Left lung (tissue), 10 donors: ENCODE measurements around the gene TLCD3B. TPM values are rescaled to one million over a fixed set of nuclear protein-coding genes. Genes with fewer than 3 reads are reported as not detected.

Source experiments
- ATAC-seq: fragments of 200-7000 bp; cut with Tn5 transposase; one replicate; pipeline ENCODE4 v1.9.1; 2020; ENCODE audit warnings: moderate library complexity
- DNase-seq, 4 donors: peaks; one replicate each; pipeline ENCODE4 v3.0.0-alpha.2; 2013 to 2020
- H3K27ac ChIP-seq, 2 donors: fragments of 200-600 bp; sonication (generic) in 1 of 2; one replicate each; pipeline versions ENCODE4 v1.5.0 to v1.8.0; 2020 to 2021
- H3K27me3 ChIP-seq, 2 donors: fragments of 200-600 bp; sonication (generic) in 1 of 2; one replicate each; pipeline versions ENCODE4 v1.5.0 to v1.8.0; 2020 to 2021
- H3K36me3 ChIP-seq, 2 donors: fragments of 200-600 bp; sonication (generic) in 1 of 2; one replicate each; pipeline versions ENCODE4 v1.5.0 to v1.8.0; 2020 to 2021
- H3K4me1 ChIP-seq, 2 donors: fragments of 200-600 bp; one replicate each; pipeline ENCODE4 v1.8.0; 2021
- H3K4me3 ChIP-seq, 2 donors: fragments of 200-600 bp; sonication (generic) in 1 of 2; one replicate each; pipeline versions ENCODE4 v1.5.0 to v1.8.0; 2020 to 2021; ENCODE audit warnings: mild to moderate bottlenecking in 1 of 2
- H3K9me3 ChIP-seq, 2 donors: fragments of 200-600 bp; sonication (generic) in 1 of 2; one replicate each; pipeline versions ENCODE4 v1.5.0 to v1.8.0; 2020 to 2021
- CTCF ChIP-seq, 2 donors: fragments of 200-600 bp; sonication (generic) in 1 of 2; IDR thresholded peaks; one replicate each; pipeline versions ENCODE4 v1.5.0 to v1.8.0; 2021; ENCODE audit warnings: antibody characterized with exemption in 2 of 2
- intact Hi-C, 2 donors: fragments of 100-400 bp; cut with DNase I; formaldehyde crosslinking; loops; one replicate each; pipeline versions ENCODE4 v1.11.2 to v1.14.2; 2022
- polyA plus RNA-seq, 6 donors: library from polyadenylated mRNA; unstranded; fragments of 120-200 nt; gene quantifications; one replicate each; pipeline ENCODE4 v1.2.1, GENCODE V29; 2013; ENCODE audit not compliant: insufficient read length in 6 of 6
- total RNA-seq, 2 donors: library from RNA; stranded (reverse); fragmentation: NEBNext Ultra II Directional; extraction: Animal tissue kit (Norgen Biotek cat#: 25700); gene quantifications; one replicate each; pipeline ENCODE4 v1.2.1, GENCODE V29; 2021
- donor health status: DM: no; HTN: yes; CAD: no.
- donor health status: DM: no; HTN: no; CAD: no.

Gene TLCD3B
- total and polyA plus RNA-seq, 8 donors = 0.28 to 1.4 (median 0.85) TPM; not detected in 1

GRCh38 chr16:30006095-30006473 is 25.0 kb downstream of the TLCD3B start:
- ATAC-seq = no peak

GRCh38 chr16:30005341-30006094 is 25.6 kb downstream of the TLCD3B start:
- DNase-seq (peak in 1 of 4 donors; percentile 76), ATAC-seq (peak; percentile 74)
- Histone ChIP-seq H3K4me3 (no peak overlapping the region), H3K9me3 (no peaks in the 10 kb centered on the region), H3K27ac (no peak overlapping the region), H3K4me1 (peaks cover 2 to 15% of the 10 kb centered on the region in 2 donors), H3K36me3 (peaks cover 0 to 36% of the 10 kb centered on the region in 2 donors), H3K27me3 (peaks cover 12 to 34% of the 10 kb centered on the region in 2 donors)
- peak; percentile 79 to 80 for TF ChIP-seq CTCF (IDR thresholded peaks at IDR 0.05)
- intact Hi-C loops = loop anchor here in 1 of 2 donors (10.0 kb wide), 3 partner anchors 81 to 301 kb away; partner anchors contain the start of gene KCTD13

More at GRCh38 chr16:30006095-30006473, 25.0 kb downstream of the TLCD3B start:
- Histone ChIP-seq H3K4me3 (no peak overlapping the region), H3K9me3 (no peaks in the 10 kb centered on the region), H3K27me3 (peaks cover 18 to 40% of the 10 kb centered on the region in 2 donors), H3K27ac (no peak overlapping the region), H3K36me3 (peaks cover 0 to 30% of the 10 kb centered on the region in 2 donors), H3K4me1 (peaks cover 6 to 20% of the 10 kb centered on the region in 2 donors)
- intact Hi-C loops = loop anchor here in 1 of 2 donors (10.0 kb wide), 3 partner anchors 81 to 301 kb away; partner anchors contain the start of gene KCTD13
- TF ChIP-seq CTCF (IDR thresholded peaks at IDR 0.05) = no peak
- DNase-seq = peak in 1 of 4 donors; percentile 81

- H3K36me3 ChIP-seq = peaks cover 0 to 41% of the 10 kb centered on the region in 2 donors
- intact Hi-C loops = loop anchor here in 1 of 2 donors (10.0 kb wide), 3 partner anchors 80 to 300 kb away; partner anchors contain the start of gene KCTD13
- peak; percentile 90 for ATAC-seq
- H3K27me3 ChIP-seq = peaks cover 5 to 27% of the 10 kb centered on the region in 2 donors
- no peaks in the 10 kb centered on the region for H3K9me3 ChIP-seq
- H3K4me1 ChIP-seq = peaks cover 0 to 11% of the 10 kb centered on the region in 2 donors
- peak in 2 of 4 donors; percentile 60 to 84 for DNase-seq
- TF ChIP-seq CTCF (IDR thresholded peaks at IDR 0.05) = no peak
- H3K27ac ChIP-seq = peak overlapping the region in 1 of 2 donors; percentile 18
- H3K4me3 ChIP-seq = no peak overlapping the region
These were observed 26.2 kb downstream of the TLCD3B start for GRCh38 chr16:30004811-30005242.

GRCh38 chr16:30004424-30004776 is 26.7 kb downstream of the TLCD3B start:
- ATAC-seq = peak; percentile 77
- Histone ChIP-seq H3K4me3 (no peak overlapping the region), H3K27ac (peak overlapping the region in 1 of 2 donors; percentile 18), H3K27me3 (peaks cover 2 to 23% of the 10 kb centered on the region in 2 donors), H3K9me3 (no peaks in the 10 kb centered on the region), H3K36me3 (peaks cover 0 to 41% of the 10 kb centered on the region in 2 donors), H3K4me1 (peaks cover 0 to 11% of the 10 kb centered on the region in 2 donors)
- DNase-seq = peak in 1 of 4 donors; percentile 78
- intact Hi-C loops = loop anchor here in 1 of 2 donors (10.0 kb wide), 3 partner anchors 80 to 300 kb away; partner anchors contain the start of gene KCTD13
- TF ChIP-seq CTCF (IDR thresholded peaks at IDR 0.05) = no peak
